Stomach (tissue), 9 donors: ENCODE measurements around the gene BANP. TPM values are rescaled to one million over a fixed set of nuclear protein-coding genes. Genes with fewer than 3 reads are reported as not detected.
A peak's percentile ranks its signal among the peaks of the same experiment; 100 is the strongest.

Source experiments
- DNase-seq, 2 donors: peaks; one replicate each; pipeline versions ENCODE4 v3.0.0 to v3.0.0-alpha.2; 2013 to 2019
- H3K27ac ChIP-seq, 5 donors: fragments of 200-600 bp in 4 of 5; sonication (generic) in 4 of 5; one replicate each; pipeline ENCODE4 v1.5.1; 2013 to 2019; ENCODE audit warnings: mild to moderate bottlenecking in 1 of 5, moderate library complexity in 1 of 5
- H3K27me3 ChIP-seq, 3 donors: fragments of 200-600 bp; sonication (generic); one replicate each; pipeline ENCODE4 v1.5.1; 2017 to 2019; ENCODE audit warnings: mixed run types in 1 of 3
- H3K36me3 ChIP-seq, 4 donors: fragments of 200-600 bp; sonication (generic); 1 replicate in 3 of 4; 2 replicates in 1 of 4; pipeline ENCODE4 v1.5.1; 2016 to 2019
- H3K4me1 ChIP-seq, 4 donors: fragments of 200-600 bp; sonication (generic); one replicate each; pipeline ENCODE4 v1.5.1; 2016 to 2019
- H3K4me3 ChIP-seq, 4 donors: fragments of 200-600 bp; sonication (generic) in 3 of 4; one replicate each; pipeline ENCODE4 v1.5.1; 2016 to 2019; ENCODE audit warnings: mild to moderate bottlenecking in 1 of 4
- H3K9me3 ChIP-seq, 4 donors: fragments of 200-600 bp; sonication (generic); one replicate each; pipeline ENCODE4 v1.5.1; 2016 to 2019
- EP300 ChIP-seq: sonication (generic); formaldehyde crosslinking; IDR thresholded peaks from one replicate; pipeline ENCODE4 v1.6.1; 2017; ENCODE audit warnings: antibody characterized with exemption
- POLR2A ChIP-seq, 4 donors: fragments of 450-650 bp; IDR thresholded peaks; one replicate each; pipeline ENCODE4 v1.6.1; 2016; ENCODE audit warnings: antibody characterized with exemption in 4 of 4, control low read depth in 2 of 4, mild to moderate bottlenecking in 1 of 4, moderate library complexity in 1 of 4
- POLR2AphosphoS5 ChIP-seq, 3 donors: sonication (generic); formaldehyde crosslinking; IDR thresholded peaks; one replicate each; pipeline ENCODE4 v1.6.1; 2016; ENCODE audit warnings: antibody characterized with exemption in 3 of 3
- WGBS, 5 donors: extraction: QIAGEN DNeasy Blood & Tissue Kit in 3 of 5; methylation state at CpG; one replicate each; pipeline versions ENCODE4 v1.1.5 to v1.1.7; 2013 to 2018; 5-methylcytosine and 5-hydroxymethylcytosine counted together
- intact Hi-C: fragments of 100-400 bp; cut with DNase I; formaldehyde crosslinking; loops from one replicate; pipeline ENCODE4 v1.15.1; 2023; ENCODE audit warnings: low total_unique reads
- polyA plus RNA-seq, 3 donors: library from polyadenylated mRNA; stranded (reverse); fragments of 200-250 nt; gene quantifications; one replicate each; pipeline ENCODE4 v1.2.3, GENCODE V29; 2013
- total RNA-seq, 5 donors: library from RNA; depleted of rRNA; stranded (reverse); fragments of >200 nt; gene quantifications; one replicate each; pipeline versions ENCODE4 v1.1.0 to v1.2.3, GENCODE V29; 2014 to 2016
- TF ChIP-seq, protein P1 (sequence below), 7 experiments: fragments of 450-650 bp in 4 of 7; fragments of 200-600 bp in 3 of 7; sonication (generic) in 3 of 7; IDR thresholded peaks; one replicate each; pipeline ENCODE4 v1.5.1; 2016 to 2019; ENCODE audit warnings: antibody characterized with exemption in 7 of 7, control low read depth in 2 of 7, mild to moderate bottlenecking in 1 of 7
- donor health status: healthy with polysubstance abuse.
- donor health status: Bipolar disorder and iron deficiency.
- donor health status: healthy.

Gene BANP
- total and polyA plus RNA-seq, 8 donors = 6.0 to 144 (median 18.3) TPM

DNA sequence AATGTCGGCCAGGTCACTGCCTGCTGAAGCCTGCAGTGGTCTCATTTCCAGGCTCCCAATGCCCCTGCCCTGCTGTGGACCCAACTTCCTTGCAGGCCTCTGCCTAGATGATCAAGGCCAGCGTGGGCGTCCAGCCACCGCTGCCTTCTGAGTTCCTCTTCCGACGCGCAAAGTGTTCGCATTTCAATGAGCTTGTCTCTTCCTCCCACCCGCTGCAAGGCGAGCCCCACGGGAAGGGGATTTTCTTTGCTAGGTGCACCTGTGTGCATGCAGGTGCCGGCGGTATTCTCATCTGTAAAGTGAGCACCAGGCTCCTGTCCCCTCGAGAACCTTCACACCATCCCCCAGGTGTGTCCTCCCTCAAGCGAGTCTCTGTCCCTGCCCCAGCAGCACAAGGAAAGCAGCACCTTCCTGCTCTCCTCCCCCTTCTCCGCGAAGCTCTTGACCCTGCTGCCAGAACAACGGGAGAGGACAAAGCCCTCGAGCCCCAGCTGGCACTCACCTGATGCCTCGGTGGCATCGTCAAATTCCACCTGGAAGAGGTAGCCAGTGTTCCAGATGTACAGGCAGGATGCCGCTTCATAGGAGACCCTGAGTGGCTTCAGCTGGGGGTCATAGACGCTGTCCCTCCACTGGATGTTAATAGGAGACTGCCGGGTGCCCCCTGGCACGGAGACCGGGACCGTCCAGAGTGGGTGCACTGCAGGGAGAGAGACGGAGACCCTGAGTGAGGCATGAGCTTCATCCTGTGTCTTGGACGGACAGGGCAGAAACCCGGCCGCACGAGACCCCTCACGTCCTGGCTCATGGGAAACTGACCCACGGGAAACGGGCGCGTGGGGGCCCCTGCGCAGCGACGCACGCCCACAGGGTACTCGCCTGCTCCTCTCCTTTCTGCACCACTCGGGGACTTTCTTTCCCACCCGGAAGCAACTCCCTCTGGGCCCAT is 24.7 kb upstream of the BANP start:
- Histone ChIP-seq H3K27ac (no peak overlapping the region), H3K4me3 (no peak overlapping the region), H3K27me3 (peaks cover 0 to 27% (median 0%) of the 10 kb centered on the region in 3 donors), H3K4me1 (peaks cover 0 to 10% (median 3%) of the 10 kb centered on the region in 4 donors), H3K36me3 (no peaks in the 10 kb centered on the region), H3K9me3 (no peaks in the 10 kb centered on the region)
- DNase-seq = no peak
- WGBS, 5 donors = 69 to 77% (median 71%) methylated on average over 33 to 44 of the region's 44 CpGs
- intact Hi-C loops = no loop called here
- TF ChIP-seq POLR2A (IDR thresholded peaks at IDR 0.05) (no peak), EP300 (no peak), POLR2AphosphoS5 (IDR thresholded peaks at IDR 0.05) (no peak)
- TF ChIP-seq, protein P1, sequence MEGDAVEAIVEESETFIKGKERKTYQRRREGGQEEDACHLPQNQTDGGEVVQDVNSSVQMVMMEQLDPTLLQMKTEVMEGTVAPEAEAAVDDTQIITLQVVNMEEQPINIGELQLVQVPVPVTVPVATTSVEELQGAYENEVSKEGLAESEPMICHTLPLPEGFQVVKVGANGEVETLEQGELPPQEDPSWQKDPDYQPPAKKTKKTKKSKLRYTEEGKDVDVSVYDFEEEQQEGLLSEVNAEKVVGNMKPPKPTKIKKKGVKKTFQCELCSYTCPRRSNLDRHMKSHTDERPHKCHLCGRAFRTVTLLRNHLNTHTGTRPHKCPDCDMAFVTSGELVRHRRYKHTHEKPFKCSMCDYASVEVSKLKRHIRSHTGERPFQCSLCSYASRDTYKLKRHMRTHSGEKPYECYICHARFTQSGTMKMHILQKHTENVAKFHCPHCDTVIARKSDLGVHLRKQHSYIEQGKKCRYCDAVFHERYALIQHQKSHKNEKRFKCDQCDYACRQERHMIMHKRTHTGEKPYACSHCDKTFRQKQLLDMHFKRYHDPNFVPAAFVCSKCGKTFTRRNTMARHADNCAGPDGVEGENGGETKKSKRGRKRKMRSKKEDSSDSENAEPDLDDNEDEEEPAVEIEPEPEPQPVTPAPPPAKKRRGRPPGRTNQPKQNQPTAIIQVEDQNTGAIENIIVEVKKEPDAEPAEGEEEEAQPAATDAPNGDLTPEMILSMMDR (IDR thresholded peaks at IDR 0.05) = no peak

DNA sequence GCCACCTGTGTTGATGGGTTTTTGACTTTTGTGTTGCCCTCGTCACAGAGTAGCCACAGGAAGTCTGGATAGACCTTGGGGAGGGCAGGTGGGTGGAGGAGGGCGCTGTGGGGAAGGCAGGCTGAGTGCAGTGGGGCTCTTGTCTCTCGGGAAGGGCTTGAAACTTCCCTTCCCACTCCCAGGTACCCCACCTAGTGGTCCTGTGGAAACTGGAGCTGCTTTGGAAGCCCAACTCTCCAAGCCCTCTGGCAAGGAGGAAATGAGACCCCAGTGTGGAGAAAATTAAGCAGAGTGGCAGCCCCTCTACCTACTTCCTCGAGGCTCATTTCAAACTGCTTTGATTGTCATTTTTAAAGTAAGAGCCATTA is 24.1 kb upstream of the BANP start:
- H3K9me3 ChIP-seq = no peaks in the 10 kb centered on the region
- H3K4me1 ChIP-seq = peaks cover 0 to 10% (median 3%) of the 10 kb centered on the region in 4 donors
- no peak overlapping the region for H3K27ac ChIP-seq
- intact Hi-C loops = no loop called here
- H3K36me3 ChIP-seq = no peaks in the 10 kb centered on the region
- 26 to 40% (median 35%) methylated on average over 4 of the region's 4 CpGs for WGBS, 5 donors
- TF ChIP-seq POLR2A (IDR thresholded peaks at IDR 0.05) (no peak), EP300 (no peak), POLR2AphosphoS5 (IDR thresholded peaks at IDR 0.05) (no peak)
- TF ChIP-seq, protein P1 (IDR thresholded peaks at IDR 0.05) = no peak
- peaks cover 0 to 30% (median 0%) of the 10 kb centered on the region in 3 donors for H3K27me3 ChIP-seq
- H3K4me3 ChIP-seq = no peak overlapping the region
- DNase-seq = no peak

- no peaks in the 10 kb centered on the region for H3K9me3 ChIP-seq
- TF ChIP-seq POLR2A (IDR thresholded peaks at IDR 0.05) (no peak), EP300 (no peak), POLR2AphosphoS5 (IDR thresholded peaks at IDR 0.05) (no peak)
- TF ChIP-seq, protein P1 (IDR thresholded peaks at IDR 0.05) = no peak
- intact Hi-C loops = no loop called here
- no peak overlapping the region for H3K27ac ChIP-seq
- WGBS, 5 donors = 50 to 71% (median 68%) methylated on average over 6 to 7 of the region's 7 CpGs
- no peak for DNase-seq
- no peaks in the 10 kb centered on the region for H3K36me3 ChIP-seq
- H3K4me1 ChIP-seq = peaks cover 0 to 6% (median 0%) of the 10 kb centered on the region in 4 donors
- H3K27me3 ChIP-seq = peaks cover 0 to 30% (median 0%) of the 10 kb centered on the region in 3 donors
- no peak overlapping the region for H3K4me3 ChIP-seq
These were observed 21.2 kb upstream of the BANP start for GRCh38 chr16:87929986-87930385.

GRCh38 chr16:87930456-87930855 is 20.8 kb upstream of the BANP start:
- WGBS, 5 donors = 48 to 57% (median 53%) methylated on average over 11 of the region's 11 CpGs
- H3K27me3 ChIP-seq = peaks cover 0 to 26% (median 0%) of the 10 kb centered on the region in 3 donors
- no peak overlapping the region for H3K4me3 ChIP-seq
- H3K4me1 ChIP-seq = peaks cover 0 to 4% (median 0%) of the 10 kb centered on the region in 4 donors
- TF ChIP-seq EP300 = no peak
- TF ChIP-seq POLR2A (IDR thresholded peaks at IDR 0.05) = no peak
- TF ChIP-seq POLR2AphosphoS5 (IDR thresholded peaks at IDR 0.05) = no peak
- TF ChIP-seq, protein P1 (IDR thresholded peaks at IDR 0.05) = no peak
- intact Hi-C loops = no loop called here
- H3K27ac ChIP-seq = no peak overlapping the region
- H3K36me3 ChIP-seq = no peaks in the 10 kb centered on the region
- H3K9me3 ChIP-seq = no peaks in the 10 kb centered on the region
- peak in 1 of 2 donors; percentile 47 for DNase-seq
